Measurements from ENCODE around the gene FHIT.

The FHIT gene

DNA sequence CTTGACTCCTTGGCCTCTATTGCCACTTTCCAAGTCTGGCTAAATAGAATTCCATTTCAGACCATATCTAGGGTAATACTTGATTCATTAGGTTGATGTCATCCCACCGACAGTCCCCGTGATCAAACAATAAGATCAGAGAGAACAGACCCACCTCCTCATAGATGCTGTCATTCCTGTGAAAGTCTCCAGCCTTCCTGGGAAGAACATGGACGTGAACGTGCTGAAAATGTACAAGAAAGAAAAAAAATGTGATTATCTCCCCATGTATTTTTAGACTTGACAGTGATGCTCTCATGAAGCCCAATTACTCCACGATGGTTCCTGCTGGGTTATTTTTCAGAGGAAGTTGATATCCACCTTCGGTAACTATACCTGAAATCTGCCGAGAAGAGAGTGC lies 1329.1 kb downstream of the FHIT start:
- Mint-ChIP-seq H3K4me1 (peaks cover 24% of the 10 kb centered on the region), H3K27me3 (ENCODE audit: low read depth, poor library complexity) (peaks cover 9% of the 10 kb centered on the region), H3K4me3 (no peak overlapping the region), H3K27ac (no peak overlapping the region), H3K9me3 (no peaks in the 10 kb centered on the region), H3K36me3 (ENCODE audit: low read depth) (no peaks in the 10 kb centered on the region)
- no peak for DNase-seq
- TF ChIP-seq, protein P1, sequence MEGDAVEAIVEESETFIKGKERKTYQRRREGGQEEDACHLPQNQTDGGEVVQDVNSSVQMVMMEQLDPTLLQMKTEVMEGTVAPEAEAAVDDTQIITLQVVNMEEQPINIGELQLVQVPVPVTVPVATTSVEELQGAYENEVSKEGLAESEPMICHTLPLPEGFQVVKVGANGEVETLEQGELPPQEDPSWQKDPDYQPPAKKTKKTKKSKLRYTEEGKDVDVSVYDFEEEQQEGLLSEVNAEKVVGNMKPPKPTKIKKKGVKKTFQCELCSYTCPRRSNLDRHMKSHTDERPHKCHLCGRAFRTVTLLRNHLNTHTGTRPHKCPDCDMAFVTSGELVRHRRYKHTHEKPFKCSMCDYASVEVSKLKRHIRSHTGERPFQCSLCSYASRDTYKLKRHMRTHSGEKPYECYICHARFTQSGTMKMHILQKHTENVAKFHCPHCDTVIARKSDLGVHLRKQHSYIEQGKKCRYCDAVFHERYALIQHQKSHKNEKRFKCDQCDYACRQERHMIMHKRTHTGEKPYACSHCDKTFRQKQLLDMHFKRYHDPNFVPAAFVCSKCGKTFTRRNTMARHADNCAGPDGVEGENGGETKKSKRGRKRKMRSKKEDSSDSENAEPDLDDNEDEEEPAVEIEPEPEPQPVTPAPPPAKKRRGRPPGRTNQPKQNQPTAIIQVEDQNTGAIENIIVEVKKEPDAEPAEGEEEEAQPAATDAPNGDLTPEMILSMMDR (IDR thresholded peaks at IDR 0.05): no peak

DNA sequence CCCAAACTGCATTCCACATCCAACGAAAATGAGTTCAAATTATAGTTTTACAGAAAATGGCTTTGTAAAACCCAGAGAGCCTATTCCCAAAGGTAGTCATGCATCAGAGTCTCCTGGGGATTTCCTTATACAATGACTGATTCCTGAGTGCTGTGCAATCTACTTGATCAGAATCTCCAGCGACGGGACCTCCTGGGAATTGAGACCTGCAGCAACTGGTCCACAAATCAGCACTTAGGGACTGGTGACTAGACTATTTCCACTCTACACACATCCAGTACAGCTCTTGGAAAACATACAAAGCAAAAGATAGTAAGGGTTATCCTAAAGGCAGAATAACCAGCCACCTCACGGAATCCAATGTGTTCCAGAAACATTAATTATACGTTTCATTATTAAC lies 1330.4 kb downstream of the FHIT start:
- DNase-seq: no peak
- Mint-ChIP-seq H3K27me3 (ENCODE audit: low read depth, poor library complexity) (peaks cover 9% of the 10 kb centered on the region), H3K4me3 (no peak overlapping the region), H3K4me1 (peaks cover 24% of the 10 kb centered on the region), H3K27ac (no peak overlapping the region), H3K9me3 (no peaks in the 10 kb centered on the region), H3K36me3 (ENCODE audit: low read depth) (no peaks in the 10 kb centered on the region)
- TF ChIP-seq, protein P1 (IDR thresholded peaks at IDR 0.05): no peak

DNA sequence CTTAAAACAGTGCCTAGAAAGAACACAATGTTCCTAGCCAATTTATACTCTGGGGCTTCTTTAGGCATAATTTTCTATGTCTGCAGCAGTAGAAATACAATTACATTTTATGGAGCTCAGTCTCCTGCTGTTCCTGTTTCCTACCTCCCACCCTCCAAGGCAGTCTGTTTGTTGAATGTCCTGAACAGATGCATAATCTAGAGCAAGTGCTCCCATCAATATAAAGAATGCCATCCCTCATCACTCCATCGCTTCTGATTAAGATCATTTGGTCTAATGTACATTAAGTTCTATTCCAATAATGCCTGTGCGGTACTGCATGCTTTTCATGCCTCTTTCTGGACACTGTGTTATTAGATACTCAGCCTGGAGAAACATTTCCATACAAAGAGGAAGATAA lies 1331.7 kb downstream of the FHIT start:
- TF ChIP-seq, protein P1 (IDR thresholded peaks at IDR 0.05): no peak
- no peak overlapping the region for H3K27ac Mint-ChIP-seq
- H3K36me3 Mint-ChIP-seq (ENCODE audit: low read depth): no peaks in the 10 kb centered on the region
- H3K9me3 Mint-ChIP-seq: no peaks in the 10 kb centered on the region
- no peak overlapping the region for H3K4me3 Mint-ChIP-seq
- no peaks in the 10 kb centered on the region for H3K27me3 Mint-ChIP-seq (ENCODE audit: low read depth, poor library complexity)
- peaks cover 24% of the 10 kb centered on the region for H3K4me1 Mint-ChIP-seq
- no peak for DNase-seq

DNA sequence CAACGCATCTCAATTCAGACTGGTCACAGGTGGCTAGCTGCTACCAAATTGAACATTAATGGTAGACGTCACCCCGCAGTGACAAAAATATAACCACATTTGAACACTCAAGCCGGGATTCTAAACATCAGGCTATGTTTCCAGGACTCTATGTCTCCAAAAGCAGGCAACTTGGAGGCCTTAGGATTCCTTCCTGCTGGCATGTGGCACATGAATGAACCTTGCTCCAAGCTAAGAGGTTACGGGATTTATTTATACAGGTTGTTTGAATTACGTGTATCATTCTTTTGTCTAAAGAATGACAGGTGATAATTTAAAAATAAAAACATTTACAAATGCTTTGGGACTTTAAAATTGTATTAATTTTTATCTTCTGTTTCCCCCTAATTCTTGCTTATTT lies 1337.0 kb downstream of the FHIT start:
- Mint-ChIP-seq H3K4me3 (no peak overlapping the region), H3K4me1 (no peaks in the 10 kb centered on the region), H3K9me3 (no peaks in the 10 kb centered on the region), H3K27ac (no peak overlapping the region), H3K27me3 (ENCODE audit: low read depth, poor library complexity) (peaks cover 5% of the 10 kb centered on the region), H3K36me3 (ENCODE audit: low read depth) (no peaks in the 10 kb centered on the region)
- no peak for DNase-seq
- TF ChIP-seq, protein P1 (IDR thresholded peaks at IDR 0.05): no peak

DNA sequence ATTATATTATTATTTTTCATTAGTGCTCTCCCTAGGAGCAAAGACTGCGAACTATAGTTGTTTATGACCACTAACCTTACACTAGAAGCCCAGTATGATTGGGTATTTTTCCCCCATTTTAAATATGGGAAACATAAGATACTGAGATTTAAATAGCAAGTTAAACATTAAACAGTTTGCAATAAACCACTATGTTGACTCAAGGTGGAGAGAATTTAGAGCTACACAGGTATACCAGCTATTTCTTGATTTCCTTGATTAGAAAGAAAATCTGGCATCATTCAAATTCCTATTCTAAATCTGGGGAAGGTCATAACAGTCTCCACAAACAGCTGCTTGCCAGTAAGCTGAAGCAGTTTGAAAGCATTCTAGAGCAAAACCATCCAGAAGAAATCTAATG lies 1337.6 kb downstream of the FHIT start:
- Mint-ChIP-seq H3K4me3 (no peak overlapping the region), H3K9me3 (no peaks in the 10 kb centered on the region), H3K27ac (no peak overlapping the region), H3K36me3 (ENCODE audit: low read depth) (no peaks in the 10 kb centered on the region), H3K4me1 (no peaks in the 10 kb centered on the region), H3K27me3 (ENCODE audit: low read depth, poor library complexity) (peaks cover 5% of the 10 kb centered on the region)
- TF ChIP-seq, protein P1 (IDR thresholded peaks at IDR 0.05): no peak
- no peak for DNase-seq

DNA sequence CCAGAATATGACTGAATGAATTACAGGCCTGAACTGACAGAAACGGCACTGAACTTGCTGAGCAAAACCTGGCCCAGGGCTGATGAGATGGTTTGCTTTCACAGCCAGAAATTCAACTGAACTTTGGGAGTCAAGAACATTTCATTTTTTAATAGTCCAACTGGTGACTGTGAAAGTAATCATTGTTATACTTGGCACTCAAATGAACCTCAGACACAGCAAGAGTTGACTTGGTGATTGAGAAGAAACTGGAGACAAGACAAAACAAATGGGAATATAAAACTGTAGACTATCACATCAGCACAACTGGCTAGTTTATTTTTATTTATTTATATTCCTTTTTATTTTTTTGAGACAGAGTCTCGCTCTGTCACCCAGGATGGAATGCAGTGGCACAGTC lies 1342.6 kb downstream of the FHIT start:
- H3K9me3 Mint-ChIP-seq: peaks cover 7% of the 10 kb centered on the region
- DNase-seq: no peak
- peaks cover 5% of the 10 kb centered on the region for H3K27me3 Mint-ChIP-seq (ENCODE audit: low read depth, poor library complexity)
- TF ChIP-seq, protein P1 (IDR thresholded peaks at IDR 0.05): no peak
- no peaks in the 10 kb centered on the region for H3K4me1 Mint-ChIP-seq
- no peak overlapping the region for H3K4me3 Mint-ChIP-seq
- no peak overlapping the region for H3K27ac Mint-ChIP-seq
- no peaks in the 10 kb centered on the region for H3K36me3 Mint-ChIP-seq (ENCODE audit: low read depth)
